Glomerular visceral epithelial cell (primary cell): ENCODE measurements around the gene RBPJL.

Experiments
- DNase-seq: peaks from one replicate; pipeline ENCODE4 v3.0.0-alpha.2; 2016; ENCODE audit errors: extremely low spot score

The RBPJL gene

GRCh38 chr20:45306431-45306982 lies at the start of gene RBPJL:
Gene RBPJL (plus strand): TSS chr20:45306840. CDS start chr20:45306923, 83 bp downstream.
- DNase-seq, result no peak

GRCh38 chr20:45257161-45257560 lies 49.5 kb upstream of the RBPJL start:
- DNase-seq, result no peak

GRCh38 chr20:45257711-45258110 lies 48.9 kb upstream of the RBPJL start:
- DNase-seq, result no peak

- no peak for DNase-seq
Measured at GRCh38 chr20:45258259-45258658, 48.4 kb upstream of the RBPJL start.

- DNase-seq, result no peak
Measured at GRCh38 chr20:45258664-45259063, 48.0 kb upstream of the RBPJL start.

- no peak for DNase-seq
Measured at GRCh38 chr20:45263556-45264266, 42.9 kb upstream of the RBPJL start.

- DNase-seq, result no peak
Measured at GRCh38 chr20:45266977-45267376, 39.7 kb upstream of the RBPJL start.

- no peak for DNase-seq
Measured at GRCh38 chr20:45268531-45268930, 38.1 kb upstream of the RBPJL start.

GRCh38 chr20:45269056-45269455 lies 37.6 kb upstream of the RBPJL start:
- DNase-seq, result no peak

GRCh38 chr20:45269754-45270270 lies 36.8 kb upstream of the RBPJL start:
- no peak for DNase-seq

- DNase-seq, result no peak
Measured at GRCh38 chr20:45275338-45275737, 31.3 kb upstream of the RBPJL start.

- no peak for DNase-seq
Measured at GRCh38 chr20:45279992-45280391, 26.6 kb upstream of the RBPJL start.

- DNase-seq, result no peak
Measured at GRCh38 chr20:45282700-45283550, 23.7 kb upstream of the RBPJL start.

- no peak for DNase-seq
Measured at GRCh38 chr20:45283551-45284057, 23.0 kb upstream of the RBPJL start.

GRCh38 chr20:45288376-45288775 lies 18.3 kb upstream of the RBPJL start:
- DNase-seq, result no peak

GRCh38 chr20:45288860-45289259 lies 17.8 kb upstream of the RBPJL start:
- no peak for DNase-seq

- DNase-seq, result no peak
Measured at GRCh38 chr20:45289942-45290676, 16.5 kb upstream of the RBPJL start.

GRCh38 chr20:45290677-45291355 lies 15.8 kb upstream of the RBPJL start:
- DNase-seq, result peak; percentile 86

- no peak for DNase-seq
Measured at GRCh38 chr20:45291526-45291925, 15.1 kb upstream of the RBPJL start.

- no peak for DNase-seq
Measured at GRCh38 chr20:45292343-45292742, 14.3 kb upstream of the RBPJL start.
